HG03103 (cell line): ENCODE results near the gene SLC37A2.

ENCODE experiments used
- ATAC-seq: cut with Tn5 transposase; IDR thresholded peaks from one replicate; pipeline ENCODE4 v1.9.1; 2021; ENCODE audit warnings: low read depth; ENCODE audit not compliant: unreplicated experiment

Gene SLC37A2

DNA sequence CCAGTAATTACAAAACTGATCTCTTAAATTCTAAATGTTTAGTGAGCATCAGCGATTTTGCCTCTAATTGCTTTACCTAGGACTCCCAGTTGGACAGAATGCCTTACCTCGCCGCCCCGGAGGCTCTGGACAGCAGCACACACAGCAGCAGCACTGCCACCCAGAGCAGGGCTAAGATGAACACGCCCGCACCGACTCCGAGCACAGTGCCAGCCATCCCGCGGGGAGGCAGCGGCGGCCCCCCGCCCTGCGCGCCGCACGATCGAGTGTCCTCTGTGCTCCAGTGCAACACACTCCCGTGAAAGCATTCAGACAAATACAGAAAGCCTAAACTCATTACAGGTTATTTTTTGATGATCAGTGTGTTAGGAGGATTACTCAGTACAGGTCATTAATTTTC lies 38.9 kb downstream of the SLC37A2 start:
- ATAC-seq = no peak

GRCh38 chr11:125102510-125102909 lies 39.4 kb downstream of the SLC37A2 start:
- ATAC-seq = no peak

DNA sequence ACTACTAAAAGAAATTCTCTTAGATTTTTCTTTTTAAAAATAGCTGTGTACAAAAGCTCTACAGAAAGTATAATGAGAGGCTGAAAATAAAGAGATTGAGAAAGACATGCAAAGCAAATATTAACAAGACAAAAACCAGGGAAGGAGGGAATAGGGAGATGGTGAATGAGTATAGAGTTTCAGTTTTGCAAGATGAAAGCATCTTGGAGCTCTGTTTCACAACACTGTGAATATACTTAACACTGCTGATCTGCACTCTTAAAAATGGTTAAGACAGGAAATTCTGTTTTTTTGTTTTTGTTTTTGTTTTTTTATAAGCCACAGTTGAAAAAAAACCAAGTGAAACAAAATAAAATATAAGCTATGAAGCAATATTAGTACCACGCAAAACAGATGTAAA lies 42.8 kb downstream of the SLC37A2 start:
- no peak for ATAC-seq

DNA sequence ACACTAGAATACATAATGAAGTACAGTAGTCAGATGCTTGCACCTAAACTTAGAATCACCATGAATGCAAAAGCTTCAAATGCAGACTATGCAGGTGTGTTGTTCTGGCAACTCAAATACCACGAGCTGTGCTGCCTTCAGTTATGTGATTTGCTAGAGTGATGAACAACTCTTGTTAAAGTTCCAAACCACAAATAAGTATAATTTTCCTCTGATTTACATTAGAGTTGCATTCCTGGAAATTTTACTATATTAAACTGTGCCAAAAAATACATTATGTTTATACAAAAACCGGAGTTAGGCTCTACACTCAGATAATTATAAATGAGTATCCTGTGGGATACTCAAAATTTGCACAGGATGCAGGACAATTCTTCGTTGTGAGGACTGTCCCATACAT lies 45.4 kb downstream of the SLC37A2 start:
- no peak for ATAC-seq

DNA sequence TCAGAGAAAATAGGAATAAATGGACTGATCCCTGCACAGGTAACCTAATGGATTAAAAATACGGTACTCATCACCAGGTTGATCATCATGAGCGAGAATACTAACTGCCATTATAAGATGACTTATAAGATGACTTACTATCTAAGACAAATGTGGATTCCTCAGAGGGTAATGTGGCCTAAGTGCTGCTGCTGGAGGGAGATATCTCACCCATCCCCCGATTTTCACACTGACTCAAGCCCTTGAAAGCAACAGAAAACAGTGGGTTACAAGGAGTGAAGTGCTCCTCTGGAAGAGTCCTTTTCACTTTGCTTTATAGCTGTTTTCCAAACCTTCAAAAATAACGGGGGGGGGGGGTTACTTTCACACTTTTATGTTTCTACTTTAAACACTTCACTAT lies 47.4 kb downstream of the SLC37A2 start:
- ATAC-seq = no peak

DNA sequence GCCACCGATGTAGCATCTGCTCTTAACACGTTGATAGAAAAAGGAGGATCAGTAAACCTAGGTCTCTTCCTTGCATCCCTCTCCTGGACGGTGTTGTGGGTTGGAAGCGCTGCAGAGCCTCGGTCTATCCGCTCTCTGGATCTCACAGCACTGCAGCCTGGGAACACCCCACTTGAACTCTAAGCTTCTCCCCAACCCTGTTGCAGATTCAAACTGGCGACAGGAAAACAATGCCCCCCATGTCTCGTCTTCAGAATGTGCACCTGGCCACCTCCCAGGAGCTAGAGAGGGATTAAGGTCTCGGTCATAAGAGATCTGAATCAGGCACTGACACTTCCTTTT lies 47.9 kb downstream of the SLC37A2 start:
- no peak for ATAC-seq

- peak; percentile 97 for ATAC-seq
Measured at GRCh38 chr11:125111343-125112207, 48.5 kb downstream of the SLC37A2 start, which contains the start of gene TMEM218. TMEM218 (minus strand) TSS chr11:125111626; CDS start chr11:125102241, 9,385 bp downstream.

DNA sequence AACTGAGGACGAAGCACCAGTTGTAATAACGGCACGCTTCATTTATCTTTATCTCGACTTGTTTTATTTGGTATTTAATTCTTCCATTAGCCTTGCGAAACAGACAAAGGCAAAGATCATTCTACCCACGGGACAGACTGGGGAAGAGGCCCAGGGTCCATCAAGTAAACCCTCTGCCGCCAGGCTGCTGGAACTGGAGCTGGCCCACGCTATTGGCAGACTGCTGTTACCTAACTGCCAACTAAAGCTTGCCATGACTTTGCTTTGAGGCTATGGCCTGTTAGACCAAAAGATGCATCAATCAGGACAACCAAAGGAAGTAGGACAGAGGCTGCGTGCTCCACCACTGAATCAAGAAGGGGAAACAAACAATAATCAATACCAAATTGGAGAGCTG lies 49.1 kb downstream of the SLC37A2 start:
- no peak for ATAC-seq

DNA sequence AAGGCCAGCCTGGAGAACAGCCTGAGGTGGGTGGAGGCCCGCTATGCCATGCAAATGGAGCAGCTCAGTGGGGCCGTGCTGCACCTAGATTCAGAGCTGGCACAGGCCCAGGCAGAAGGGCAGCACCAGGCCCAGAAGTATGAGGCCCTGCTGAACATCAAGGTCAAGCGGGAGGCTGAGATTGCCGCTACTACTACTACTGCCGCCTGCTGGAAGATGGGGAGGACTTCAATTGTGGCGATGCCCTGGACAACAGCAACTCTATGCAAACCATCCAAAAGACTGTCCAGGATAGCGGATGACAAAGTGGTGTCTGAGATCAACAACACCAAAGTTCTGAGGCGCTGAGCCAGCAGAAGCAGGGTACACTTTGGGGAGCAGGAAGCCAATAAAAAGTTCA lies 51.4 kb downstream of the SLC37A2 start:
- ATAC-seq = no peak

GRCh38 chr11:125117429-125117828 lies 54.3 kb downstream of the SLC37A2 start:
- no peak for ATAC-seq

- ATAC-seq = no peak
Measured at GRCh38 chr11:125123194-125123946, 60.3 kb downstream of the SLC37A2 start.

DNA sequence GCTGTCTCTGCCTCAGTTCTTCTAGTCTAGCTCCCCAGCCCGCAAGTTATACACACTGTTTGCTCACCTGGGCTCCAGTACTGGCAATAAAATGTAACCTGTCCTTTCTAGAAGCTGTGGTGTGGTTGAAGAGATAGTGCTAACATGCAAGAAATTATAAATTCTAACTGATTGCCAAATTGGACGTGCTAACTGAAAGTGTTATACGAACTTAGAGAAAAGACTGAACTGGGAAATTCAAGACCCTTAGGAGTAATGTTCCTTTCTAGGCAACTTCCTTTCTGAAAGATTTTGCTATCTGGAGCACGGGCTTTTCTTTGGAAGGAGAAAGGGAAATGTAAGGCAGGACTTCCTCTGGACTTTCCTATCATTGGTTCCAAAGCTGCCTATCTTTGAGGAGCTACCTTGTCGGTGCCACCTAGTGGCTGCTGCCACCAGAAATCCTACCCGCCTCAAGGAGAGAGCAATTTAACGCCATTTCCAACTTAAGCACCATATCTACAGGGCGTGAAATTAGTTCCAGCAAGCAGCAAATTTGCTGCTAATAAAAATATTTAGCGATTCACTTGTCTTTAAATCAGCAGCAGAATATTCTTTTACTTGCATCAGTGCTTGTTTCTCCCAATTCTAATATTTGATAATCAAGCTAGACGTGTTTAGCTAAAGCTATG lies 61.0 kb downstream of the SLC37A2 start:
- ATAC-seq = peak; percentile 70

DNA sequence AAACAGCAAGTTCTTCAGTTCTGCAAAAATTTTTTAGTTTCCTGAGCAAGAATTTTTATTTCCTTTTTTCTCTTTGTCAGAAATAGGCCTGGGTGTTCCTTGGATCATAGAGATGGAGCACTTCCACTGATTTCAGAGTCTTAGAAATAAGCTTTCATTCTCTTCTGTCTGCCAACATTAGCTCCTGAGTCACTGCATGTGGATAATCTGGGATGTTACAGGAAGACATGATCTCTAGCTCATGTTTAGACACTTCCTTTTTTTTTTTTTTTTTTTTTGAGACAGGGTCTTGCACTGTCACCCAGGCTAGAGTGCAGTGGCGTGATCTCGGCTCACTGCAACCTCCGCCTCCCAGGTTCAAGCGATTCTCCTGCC lies 61.5 kb downstream of the SLC37A2 start:
- ATAC-seq = no peak

- ATAC-seq = no peak
Measured at GRCh38 chr11:125128450-125128849, 65.3 kb downstream of the SLC37A2 start.

DNA sequence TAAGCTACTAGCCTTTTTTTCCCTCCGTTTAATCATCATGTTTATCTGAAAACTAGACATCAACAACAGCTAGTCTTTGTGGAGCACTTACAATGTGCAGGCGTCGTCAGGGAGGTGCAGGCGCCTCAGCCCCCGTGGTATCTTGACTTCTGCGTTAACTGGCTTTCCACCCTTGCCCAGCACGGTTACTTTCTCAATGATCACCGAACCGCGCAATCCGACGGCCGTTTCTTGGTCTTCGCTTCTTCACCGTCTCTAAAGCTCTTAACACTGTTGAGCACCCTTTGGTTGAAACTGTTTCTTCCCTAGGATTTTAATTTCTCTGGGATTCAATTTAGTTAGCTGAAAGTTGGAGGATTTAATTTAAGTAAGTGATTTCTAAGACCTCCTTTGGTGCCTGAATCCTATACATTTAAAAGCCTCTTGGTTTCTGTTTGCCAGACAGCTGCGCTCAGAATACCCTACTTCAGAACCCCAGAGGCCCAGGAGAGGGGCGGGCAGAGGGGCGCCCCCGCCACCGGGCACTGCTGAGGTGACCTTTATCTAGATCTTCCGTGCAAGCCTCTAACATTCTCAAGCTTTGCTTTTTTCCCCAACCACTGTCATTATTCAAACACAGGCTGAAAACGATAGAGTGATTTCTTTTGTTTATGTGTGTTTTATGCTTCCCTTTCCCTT lies 66.3 kb downstream of the SLC37A2 start:
- ATAC-seq = no peak

GRCh38 chr11:125132071-125132470 lies 69.0 kb downstream of the SLC37A2 start:
- no peak for ATAC-seq

DNA sequence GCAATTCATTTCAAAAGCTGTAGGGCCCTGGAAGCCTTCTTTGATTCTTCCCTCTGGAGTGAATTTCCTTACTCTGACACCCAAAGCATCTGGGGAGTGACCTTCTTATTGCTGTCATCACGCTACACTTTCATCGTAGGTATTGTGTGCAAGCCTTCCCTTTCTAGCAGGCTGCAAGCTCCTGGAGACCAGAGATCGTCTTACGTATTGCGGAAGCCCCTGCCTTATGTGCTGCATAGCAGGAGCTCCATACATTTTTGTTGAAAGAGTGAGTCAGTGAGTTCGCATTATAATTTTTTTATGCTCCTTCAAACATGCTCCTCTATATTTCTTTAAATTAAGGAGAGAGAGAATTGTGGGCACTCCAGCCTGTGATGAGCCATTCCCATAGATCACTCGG lies 69.5 kb downstream of the SLC37A2 start:
- ATAC-seq = no peak

DNA sequence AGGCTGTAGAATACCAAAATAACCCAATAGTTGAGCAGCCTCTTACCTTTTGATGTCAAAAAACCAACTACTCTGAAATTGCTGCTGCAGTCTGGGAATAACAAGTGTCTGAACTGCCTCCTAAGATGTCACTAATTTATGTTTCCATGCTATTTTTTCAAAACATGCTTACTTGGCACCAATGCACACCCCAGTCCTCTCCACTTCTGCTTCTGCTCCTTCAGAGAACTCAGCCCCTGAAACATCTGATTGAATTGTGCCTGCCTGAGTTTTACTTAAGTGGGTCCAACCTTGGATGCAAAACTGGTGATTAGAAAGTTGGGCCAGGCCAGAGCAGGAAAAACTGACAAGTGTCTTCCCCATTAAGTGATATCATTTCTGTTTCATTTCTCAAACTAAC lies 72.9 kb downstream of the SLC37A2 start:
- ATAC-seq = no peak

DNA sequence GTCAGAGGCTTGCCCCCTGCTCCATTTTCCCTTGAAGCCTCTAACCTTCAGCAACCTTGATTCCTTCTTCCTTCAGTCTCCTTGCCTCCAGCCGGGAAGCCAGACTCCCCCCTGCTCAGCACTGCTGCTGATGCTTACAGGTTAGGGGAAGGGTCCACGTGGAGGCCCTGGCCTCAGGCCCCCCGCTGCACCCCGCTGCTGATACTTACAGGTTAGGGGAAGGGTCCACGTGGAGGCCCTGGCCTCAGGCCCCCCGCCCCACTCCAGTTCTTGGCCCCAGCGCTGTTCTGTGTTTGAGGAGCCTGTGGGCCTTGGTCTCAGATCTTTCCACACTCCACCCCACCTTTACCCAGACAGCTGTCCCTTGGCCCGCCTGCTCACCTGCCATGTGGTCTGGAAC lies 75.9 kb downstream of the SLC37A2 start:
- no peak for ATAC-seq

DNA sequence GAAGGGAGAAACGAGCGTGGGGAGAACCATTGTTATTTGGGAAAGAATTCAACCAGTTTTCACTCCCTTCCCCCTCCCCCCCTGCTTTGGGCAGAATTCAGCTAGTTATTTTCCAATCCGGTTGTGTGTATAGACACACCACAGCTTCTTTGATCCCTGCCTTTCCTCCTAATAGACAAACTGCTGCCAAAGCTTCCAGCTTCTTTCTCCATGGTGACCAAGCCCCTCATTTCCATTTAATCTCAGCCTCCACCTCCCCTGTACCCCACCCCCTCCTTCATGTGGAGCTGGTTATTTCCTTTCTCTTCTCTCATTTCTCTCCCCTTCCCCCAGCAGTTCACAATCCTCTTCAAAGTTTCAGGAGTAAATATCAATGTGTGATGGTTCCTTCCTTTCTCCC lies 76.7 kb downstream of the SLC37A2 start:
- ATAC-seq = no peak
